Left lobe of liver (tissue), 2 donors: Measurements from ENCODE around the gene KLF14. TPM values are rescaled to one million over a fixed set of nuclear protein-coding genes. Genes with fewer than 3 reads are reported as not detected.
"Not testable (repeated sequence)": the region's sequence is repeated elsewhere in the genome, so short reads cannot be mapped to it uniquely, and the experiment has no call there.

Experiments
- ATAC-seq: fragments of 200-7000 bp; cut with Tn5 transposase; one replicate; pipeline ENCODE4 v1.9.1; 2020; ENCODE audit warnings: mild to moderate bottlenecking, moderate library complexity
- DNase-seq: peaks from one replicate; pipeline ENCODE4 v3.0.0-alpha.2; 2020; ENCODE audit warnings: low spot score
- total RNA-seq: library from RNA; stranded (reverse); gene quantifications from one replicate; pipeline ENCODE4 v1.2.1, GENCODE V29; 2021
- donor health status: DM: no; HTN: no; CAD: no; lungs with moderate emphysema.
- donor health status: DM: no; HTN: yes; CAD: no.

Gene KLF14
- total RNA-seq, 1 donor from 2014 or later, result not detected

GRCh38 chr7:130721486-130722277 lies 12.3 kb downstream of the KLF14 start:
- DNase-seq (peak; percentile 58), ATAC-seq (peak; percentile 93)

GRCh38 chr7:130719541-130719940 lies 14.5 kb downstream of the KLF14 start:
- DNase-seq, result no peak
- ATAC-seq, result no peak

- DNase-seq (no peak), ATAC-seq (no peak)
Observed at GRCh38 chr7:130712416-130712815, 21.6 kb downstream of the KLF14 start.

- DNase-seq, result no peak
- no peak for ATAC-seq
Observed at GRCh38 chr7:130708766-130709165, 25.2 kb downstream of the KLF14 start.

GRCh38 chr7:130708001-130708400 lies 26.0 kb downstream of the KLF14 start:
- no peak for ATAC-seq
- no peak for DNase-seq

- ATAC-seq, result no peak
- DNase-seq, result no peak
Observed at GRCh38 chr7:130703851-130704250, 30.2 kb downstream of the KLF14 start.

GRCh38 chr7:130701650-130702049 lies 32.4 kb downstream of the KLF14 start:
- ATAC-seq (no peak), DNase-seq (no peak)

- DNase-seq (no peak), ATAC-seq (no peak)
Observed at GRCh38 chr7:130700760-130701159, 33.2 kb downstream of the KLF14 start.

- DNase-seq (no peak), ATAC-seq (no peak)
Observed at GRCh38 chr7:130699686-130700085, 34.3 kb downstream of the KLF14 start.

- DNase-seq (no peak), ATAC-seq (no peak)
Observed at GRCh38 chr7:130697820-130698219, 36.2 kb downstream of the KLF14 start.

- DNase-seq (no peak), ATAC-seq (peak; percentile 59)
Observed at GRCh38 chr7:130695840-130696239, 38.2 kb downstream of the KLF14 start.

GRCh38 chr7:130692396-130692795 lies 41.6 kb downstream of the KLF14 start:
- not testable (repeated sequence) for DNase-seq, ATAC-seq

- DNase-seq, result no peak
- ATAC-seq, result no peak
Observed at GRCh38 chr7:130689683-130690082, 44.3 kb downstream of the KLF14 start.

GRCh38 chr7:130683026-130683425 lies 51.0 kb downstream of the KLF14 start:
- DNase-seq (no peak), ATAC-seq (no peak)

Other genes starting within 250 kb of the KLF14 start
- gene MEST, start 242.1 kb downstream of the KLF14 start, total RNA-seq, result 44.4 TPM
- gene COPG2, start 65.5 kb downstream of the KLF14 start, total RNA-seq, result 5.4 TPM
- gene TSGA13, start 47.7 kb downstream of the KLF14 start, total RNA-seq, result not detected